Mesenchymal stem cell (in vitro differentiated cells and primary cell): Measurements from ENCODE around the gene MKI67.

Source experiments
- DNase-seq: peaks from one replicate; pipeline ENCODE4 v3.0.0-alpha.2; 2013
- H2AFZ ChIP-seq: one replicate; pipeline ENCODE4 v1.6.1; 2013; ENCODE audit warnings: low read depth, mild to moderate bottlenecking, control low read depth, inconsistent platforms, low read length, moderate library complexity
- H2AK5ac ChIP-seq: 2 replicates; pipeline ENCODE4 v1.6.1; 2013; ENCODE audit warnings: low read length, moderate library complexity, mild to moderate bottlenecking, inconsistent platforms; ENCODE audit not compliant: severe bottlenecking
- H2BK120ac ChIP-seq: one replicate; pipeline ENCODE4 v1.6.1; 2013; ENCODE audit warnings: low read depth, mild to moderate bottlenecking, inconsistent platforms, low read length, moderate library complexity
- H2BK12ac ChIP-seq, 2 experiments: one replicate each; pipeline ENCODE4 v1.6.1; 2013; ENCODE audit warnings: inconsistent platforms in 2 of 2, low read length in 2 of 2, mild to moderate bottlenecking in 2 of 2, moderate library complexity in 2 of 2, control low read depth in 1 of 2
- H2BK15ac ChIP-seq: one replicate; pipeline ENCODE4 v1.6.1; 2013; ENCODE audit warnings: mild to moderate bottlenecking, low read depth, inconsistent platforms; ENCODE audit not compliant: poor library complexity, severe bottlenecking
- H2BK5ac ChIP-seq: 2 replicates; pipeline ENCODE4 v1.6.1; 2013; ENCODE audit warnings: low read depth, mild to moderate bottlenecking, low read length, control low read depth, inconsistent platforms; ENCODE audit not compliant: poor library complexity, severe bottlenecking
- H3K14ac ChIP-seq, 2 experiments: one replicate each; pipeline ENCODE4 v1.6.1; 2013; ENCODE audit warnings: inconsistent platforms in 2 of 2, low read length in 2 of 2, control low read depth in 1 of 2, mild to moderate bottlenecking in 1 of 2, moderate library complexity in 1 of 2
- H3K18ac ChIP-seq, 2 experiments: one replicate each; pipeline ENCODE4 v1.6.1; 2013; ENCODE audit warnings: inconsistent platforms in 2 of 2, low read length in 2 of 2, control low read depth in 1 of 2, low read depth in 1 of 2, mild to moderate bottlenecking in 1 of 2
- H3K23ac ChIP-seq, 2 experiments: one replicate each; pipeline ENCODE4 v1.6.1; 2013; ENCODE audit warnings: inconsistent platforms in 2 of 2, low read length in 2 of 2, mild to moderate bottlenecking in 2 of 2, moderate library complexity in 2 of 2, control low read depth in 1 of 2
- H3K27ac ChIP-seq: 2 replicates; pipeline ENCODE4 v1.5.1; 2013; ENCODE audit warnings: mild to moderate bottlenecking, moderate library complexity, low read length, control low read depth, inconsistent platforms; ENCODE audit not compliant: poor library complexity, severe bottlenecking
- H3K27me3 ChIP-seq, 2 experiments: 2 replicates each; pipeline versions ENCODE4 v1.6.1 to v1.7.0; 2013; ENCODE audit warnings: low read length in 2 of 2, mild to moderate bottlenecking in 2 of 2, moderate library complexity in 2 of 2, control low read depth in 1 of 2, inconsistent platforms in 1 of 2; ENCODE audit not compliant: control insufficient read depth in 1 of 2, insufficient read depth in 1 of 2
- H3K36me3 ChIP-seq, 2 experiments: 2 replicates each; pipeline versions ENCODE4 v1.6.1 to v1.7.0; 2013; ENCODE audit warnings: low read length in 2 of 2, control low read depth in 1 of 2, inconsistent platforms in 1 of 2, low read depth in 1 of 2, mild to moderate bottlenecking in 1 of 2; ENCODE audit not compliant: insufficient read depth in 2 of 2, control insufficient read depth in 1 of 2
- H3K4ac ChIP-seq, 2 experiments: one replicate each; pipeline ENCODE4 v1.6.1; 2013; ENCODE audit warnings: inconsistent platforms in 2 of 2, low read length in 2 of 2, mild to moderate bottlenecking in 2 of 2, moderate library complexity in 2 of 2, control low read depth in 1 of 2, low read depth in 1 of 2
- H3K4me1 ChIP-seq: 2 replicates; pipeline ENCODE4 v1.6.1; 2013; ENCODE audit warnings: low read depth, low read length, control low read depth; ENCODE audit not compliant: control insufficient read depth, insufficient read depth
- H3K4me2 ChIP-seq: 2 replicates; pipeline ENCODE4 v1.6.1; 2013; ENCODE audit warnings: low read length, mild to moderate bottlenecking, inconsistent platforms; ENCODE audit not compliant: poor library complexity, severe bottlenecking
- H3K4me3 ChIP-seq, 2 experiments: 2 replicates each; pipeline versions ENCODE4 v1.5.1 to v1.7.0; 2013; ENCODE audit warnings: low read length in 2 of 2, mild to moderate bottlenecking in 2 of 2, control low read depth in 1 of 2, low read depth in 1 of 2; ENCODE audit not compliant: insufficient read depth in 1 of 2
- H3K79me1 ChIP-seq: replicated peaks from 2 replicates; pipeline ENCODE4 v1.6.1; 2013; ENCODE audit warnings: mild to moderate bottlenecking, control low read depth, low read length, inconsistent platforms; ENCODE audit not compliant: poor library complexity, severe bottlenecking
- H3K9ac ChIP-seq: 2 replicates; pipeline ENCODE4 v1.7.0; 2013; ENCODE audit warnings: mild to moderate bottlenecking, low read length, moderate library complexity
- H3K9me3 ChIP-seq: 2 replicates; pipeline ENCODE4 v1.7.0; 2013; ENCODE audit warnings: mild to moderate bottlenecking, low read length; ENCODE audit not compliant: control insufficient read depth
- H4K8ac ChIP-seq: one replicate; pipeline ENCODE4 v1.6.1; 2013; ENCODE audit warnings: inconsistent platforms, mild to moderate bottlenecking, low read length, moderate library complexity
- H4K91ac ChIP-seq: one replicate; pipeline ENCODE4 v1.6.1; 2013; ENCODE audit warnings: mild to moderate bottlenecking, low read length, inconsistent platforms
- WGBS: methylation state at CpG from one replicate; pipeline ENCODE4 v1.1.7; 2013; ENCODE audit warnings: mixed read lengths; 5-methylcytosine and 5-hydroxymethylcytosine counted together

MKI67 gene

GRCh38 chr10:128147064-128147463 lies 20.8 kb upstream of the MKI67 start:
- Histone ChIP-seq H2BK15ac (no peak overlapping the region), H3K27me3 (peaks cover 0 to 7% of the 10 kb centered on the region in 2 experiments), H4K8ac (no peak overlapping the region), H2AK5ac (no peak overlapping the region), H3K79me1 (no peaks in the 10 kb centered on the region), H3K4ac (no peak overlapping the region), H3K9me3 (no peaks in the 10 kb centered on the region), H2AFZ (no peak overlapping the region), H3K4me3 (peak overlapping the region in 1 of 2 experiments; percentile 54), H2BK5ac (no peak overlapping the region), H3K23ac (no peak overlapping the region), H3K4me2 (no peak overlapping the region), H3K9ac (peak overlapping the region; percentile 38), H3K36me3 (no peaks in the 10 kb centered on the region), H2BK12ac (no peak overlapping the region), H3K18ac (no peak overlapping the region), H3K4me1 (peaks cover 11% of the 10 kb centered on the region), H3K27ac (no peak overlapping the region), H2BK120ac (no peak overlapping the region), H4K91ac (no peak overlapping the region), H3K14ac (no peak overlapping the region)
- DNase-seq, result no peak
- WGBS, result 91% methylated on average over 1 of the region's 4 CpGs

- no peak overlapping the region for H2AK5ac ChIP-seq
- no peak overlapping the region for H3K27ac ChIP-seq
- no peak overlapping the region for H3K14ac ChIP-seq
- H2BK5ac ChIP-seq, result no peak overlapping the region
- H3K18ac ChIP-seq, result no peak overlapping the region
- WGBS, result no CpG with 5 or more reads among the region's 1 CpG
- no peaks in the 10 kb centered on the region for H3K36me3 ChIP-seq
- H3K4me1 ChIP-seq, result peaks cover 4% of the 10 kb centered on the region
- no peak overlapping the region for H2BK12ac ChIP-seq
- H2AFZ ChIP-seq, result no peak overlapping the region
- H3K4me3 ChIP-seq, result no peak overlapping the region
- no peak overlapping the region for H2BK120ac ChIP-seq
- H3K4ac ChIP-seq, result no peak overlapping the region
- no peak overlapping the region for H4K8ac ChIP-seq
- no peak overlapping the region for H4K91ac ChIP-seq
- no peaks in the 10 kb centered on the region for H3K9me3 ChIP-seq
- no peak overlapping the region for H3K9ac ChIP-seq
- DNase-seq, result no peak
- H3K4me2 ChIP-seq, result no peak overlapping the region
- no peaks in the 10 kb centered on the region for H3K79me1 ChIP-seq
- no peak overlapping the region for H2BK15ac ChIP-seq
- no peak overlapping the region for H3K23ac ChIP-seq
- peaks cover 0 to 9% of the 10 kb centered on the region in 2 experiments for H3K27me3 ChIP-seq
Measured at GRCh38 chr10:128144547-128144946, 18.3 kb upstream of the MKI67 start.

GRCh38 chr10:128143531-128143930 lies 17.3 kb upstream of the MKI67 start:
- Histone ChIP-seq H2AK5ac (no peak overlapping the region), H4K91ac (no peak overlapping the region), H3K14ac (no peak overlapping the region), H3K18ac (no peak overlapping the region), H2BK15ac (no peak overlapping the region), H3K79me1 (no peaks in the 10 kb centered on the region), H3K4me1 (peaks cover 3% of the 10 kb centered on the region), H3K4me3 (no peak overlapping the region), H3K9me3 (no peaks in the 10 kb centered on the region), H3K4me2 (no peak overlapping the region), H4K8ac (no peak overlapping the region), H3K9ac (no peak overlapping the region), H3K27me3 (peaks cover 0 to 9% of the 10 kb centered on the region in 2 experiments), H2BK5ac (no peak overlapping the region), H3K4ac (no peak overlapping the region), H2BK120ac (no peak overlapping the region), H2BK12ac (no peak overlapping the region), H3K36me3 (no peaks in the 10 kb centered on the region), H3K23ac (no peak overlapping the region), H3K27ac (no peak overlapping the region), H2AFZ (no peak overlapping the region)
- no peak for DNase-seq
- 100% methylated on average over 1 of the region's 2 CpGs for WGBS

DNA sequence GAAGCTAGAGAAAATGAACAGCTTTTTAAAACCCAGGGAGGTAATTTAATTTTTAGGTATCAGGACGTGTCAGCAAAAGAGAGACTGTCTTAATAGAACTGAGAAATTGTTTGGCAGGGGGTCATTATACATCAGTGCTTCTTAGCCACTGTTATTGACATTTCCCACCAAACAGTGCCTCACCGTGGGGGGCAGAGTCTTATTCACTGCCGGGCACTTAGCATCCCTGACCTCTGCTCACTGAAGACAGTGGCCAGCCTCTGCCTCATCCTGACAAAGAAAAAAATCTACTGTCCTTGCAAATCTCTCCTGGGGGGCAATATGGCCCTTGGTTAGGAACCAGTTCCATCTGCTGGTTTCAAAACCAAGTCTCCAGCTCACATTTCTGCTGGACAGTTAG lies 14.2 kb upstream of the MKI67 start:
- H3K4ac ChIP-seq, result no peak overlapping the region
- no peak overlapping the region for H3K18ac ChIP-seq

More for the DNA sequence above, 14.2 kb upstream of the MKI67 start:
- H4K8ac ChIP-seq, result no peak overlapping the region
- peaks cover 0 to 9% of the 10 kb centered on the region in 2 experiments for H3K27me3 ChIP-seq
- no peak overlapping the region for H2BK120ac ChIP-seq
- H3K4me1 ChIP-seq, result peaks cover 1% of the 10 kb centered on the region
- H3K79me1 ChIP-seq, result no peaks in the 10 kb centered on the region
- no peak overlapping the region for H3K4me3 ChIP-seq
- no peak overlapping the region for H3K23ac ChIP-seq
- no peak for DNase-seq
- H3K14ac ChIP-seq, result no peak overlapping the region
- H3K27ac ChIP-seq, result no peak overlapping the region
- no peak overlapping the region for H2BK15ac ChIP-seq
- no peak overlapping the region for H2AK5ac ChIP-seq
- WGBS, result 57% methylated on average over 3 of the region's 3 CpGs
- no peak overlapping the region for H2BK5ac ChIP-seq
- H2AFZ ChIP-seq, result no peak overlapping the region
- H3K9me3 ChIP-seq, result no peaks in the 10 kb centered on the region
- no peak overlapping the region for H2BK12ac ChIP-seq
- no peaks in the 10 kb centered on the region for H3K36me3 ChIP-seq
- H3K4me2 ChIP-seq, result no peak overlapping the region
- H4K91ac ChIP-seq, result no peak overlapping the region
- no peak overlapping the region for H3K9ac ChIP-seq
